HUDEP-2 (cell line): Measurements from ENCODE around the gene VAMP8.
"Not testable (repeated sequence)": the region's sequence is repeated elsewhere in the genome, so short reads cannot be mapped to it uniquely, and the experiment has no call there.

Source experiments
- DNase-seq, 76 experiments: peaks; one replicate each; lab custom pipeline; 2025; ENCODE audit not compliant: unreplicated experiment in 76 of 76; lab: John Stamatoyannopoulos, UW

The VAMP8 gene

GRCh38 chr2:85613717-85614515 is 36.5 kb downstream of the VAMP8 start:
- no peak for DNase-seq

DNA sequence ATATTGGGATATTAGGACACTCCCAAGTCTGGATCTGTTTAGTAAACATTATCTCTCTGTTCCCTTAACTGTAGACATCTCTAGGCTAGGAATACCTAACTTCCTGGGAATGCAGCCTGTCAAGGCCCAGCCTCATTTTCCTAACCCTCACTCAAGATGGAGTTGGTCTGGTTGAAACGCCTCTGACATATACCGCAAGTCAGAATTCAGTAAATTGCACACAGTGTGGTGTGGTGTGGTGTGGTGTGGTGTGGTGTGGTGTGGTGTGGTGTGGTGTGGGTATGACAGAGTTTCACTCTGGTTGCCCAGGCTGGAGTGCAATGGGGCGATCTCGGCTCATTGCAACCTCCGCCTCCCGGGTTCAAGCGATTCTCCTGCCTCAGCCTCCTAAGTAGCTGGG is 37.4 kb downstream of the VAMP8 start:
- DNase-seq, result not testable (repeated sequence)

DNA sequence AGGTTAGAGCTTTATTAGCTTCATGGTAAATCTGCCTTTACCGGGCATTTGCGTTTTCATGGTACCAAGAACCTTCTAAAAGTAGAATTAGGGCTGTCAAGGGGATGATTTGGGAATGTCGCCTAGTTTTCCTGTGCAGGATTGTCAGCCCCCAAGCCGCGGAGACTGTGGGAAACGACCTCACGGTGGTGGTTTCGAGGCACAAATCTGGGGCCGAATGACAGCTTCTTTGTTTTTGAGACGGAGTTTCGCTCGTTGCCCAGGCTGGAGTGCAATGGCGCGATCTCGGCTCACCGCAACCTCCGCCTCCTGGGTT is 38.0 kb downstream of the VAMP8 start:
- no peak for DNase-seq

GRCh38 chr2:85617723-85618122 is 40.3 kb downstream of the VAMP8 start:
- not testable (repeated sequence) for DNase-seq

GRCh38 chr2:85619617-85620016 is 42.2 kb downstream of the VAMP8 start:
- no peak for DNase-seq

DNA sequence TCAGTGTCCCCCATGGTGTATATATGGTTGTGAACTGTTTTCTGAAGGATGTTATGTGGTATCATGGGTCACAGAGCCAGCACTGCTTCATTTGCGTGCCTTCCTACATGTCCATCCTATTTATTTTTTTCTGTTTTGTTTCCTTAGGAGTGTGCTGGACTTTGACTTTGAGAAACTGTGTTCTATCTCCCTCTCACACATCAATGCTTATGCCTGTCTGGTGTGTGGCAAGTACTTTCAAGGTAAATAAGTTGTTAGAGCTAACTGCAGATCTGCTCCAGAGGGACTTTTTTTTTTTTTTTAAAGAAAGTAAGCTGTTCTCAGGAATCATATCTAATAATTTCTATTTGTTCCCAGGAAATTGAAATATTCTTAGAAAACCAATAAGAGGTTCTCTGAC is 44.0 kb downstream of the VAMP8 start:
- DNase-seq, result no peak

DNA sequence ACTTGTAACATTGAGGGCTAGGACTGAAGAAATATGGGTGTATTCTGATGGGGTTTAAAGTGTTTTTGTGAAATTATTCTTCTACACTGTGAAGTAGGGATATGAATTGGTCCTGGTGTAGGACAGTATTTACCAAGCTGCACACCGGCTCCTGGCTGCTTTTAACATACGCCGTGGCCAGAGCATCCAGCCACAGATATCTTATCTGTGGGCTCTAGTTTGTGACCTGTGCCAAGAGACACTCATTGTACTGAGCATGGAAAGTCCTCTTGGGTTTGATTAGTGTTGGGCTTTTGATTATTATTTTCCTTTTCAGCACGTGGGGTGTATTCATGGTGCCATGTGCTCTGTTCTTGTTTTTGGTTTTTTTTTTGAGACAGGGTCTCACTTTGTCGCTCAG is 46.6 kb downstream of the VAMP8 start:
- DNase-seq, result peak in 4 of 76 experiments; percentile 8 to 36 (median 18)

DNA sequence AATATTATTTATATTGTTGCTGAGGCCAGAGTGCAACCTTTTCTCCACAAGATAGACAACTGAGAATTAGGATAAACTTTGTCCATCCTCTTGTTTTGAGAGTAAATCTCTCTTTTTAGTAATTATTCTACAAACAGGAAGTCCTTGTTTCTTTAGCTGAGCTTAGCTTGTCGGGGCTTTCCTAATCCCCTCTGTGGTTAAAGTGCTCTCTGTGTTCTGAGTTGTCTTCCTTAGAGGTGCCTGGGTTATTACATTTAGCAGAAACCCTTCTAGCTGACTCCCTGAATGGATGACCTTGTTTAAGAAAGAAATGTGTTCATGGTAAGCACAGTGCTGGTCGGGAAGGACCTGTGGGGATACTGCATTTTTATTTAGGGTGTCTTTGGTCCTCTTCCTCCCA is 51.3 kb downstream of the VAMP8 start:
- no peak for DNase-seq

- no peak for DNase-seq
Observed at GRCh38 chr2:85631316-85631715, 53.9 kb downstream of the VAMP8 start.
